GM19452 (cell line): ENCODE data around the gene TAP2.
A peak's percentile ranks its signal among the peaks of the same experiment; 100 is the strongest.
"Not testable (repeated sequence)": the region's sequence is repeated elsewhere in the genome, so short reads cannot be mapped to it uniquely, and the experiment has no call there.

Experiments used
- ATAC-seq: cut with Tn5 transposase; IDR thresholded peaks from one replicate; pipeline ENCODE4 v1.9.1; 2021; ENCODE audit not compliant: unreplicated experiment

The TAP2 gene

GRCh38 chr6:32836873-32837272 is 1.7 kb downstream of the TAP2 start:
- ATAC-seq: no peak

GRCh38 chr6:32835167-32835893 is 3.2 kb downstream of the TAP2 start:
- no peak for ATAC-seq

GRCh38 chr6:32833664-32834063 is 4.9 kb downstream of the TAP2 start:
- ATAC-seq: no peak

- ATAC-seq: no peak
These were observed 6.0 kb downstream of the TAP2 start for GRCh38 chr6:32832535-32832934.

- no peak for ATAC-seq
These were observed 7.6 kb downstream of the TAP2 start for GRCh38 chr6:32830936-32831335.

GRCh38 chr6:32830017-32830416 is 8.5 kb downstream of the TAP2 start:
- ATAC-seq: no peak

- ATAC-seq: no peak
These were observed 9.0 kb downstream of the TAP2 start for GRCh38 chr6:32829495-32829894.

- ATAC-seq: no peak
These were observed 11.5 kb downstream of the TAP2 start for GRCh38 chr6:32827025-32827424.

- no peak for ATAC-seq
These were observed 12.6 kb downstream of the TAP2 start for GRCh38 chr6:32825966-32826365.

GRCh38 chr6:32819729-32820128 is 18.8 kb downstream of the TAP2 start:
- ATAC-seq: no peak

- no peak for ATAC-seq
These were observed 19.7 kb downstream of the TAP2 start for GRCh38 chr6:32818867-32819266.

GRCh38 chr6:32816746-32817204 is 21.8 kb downstream of the TAP2 start, which contains the start of gene HLA-DOB:
HLA-DOB (minus strand) TSS chr6:32817002; CDS start chr6:32816951, 51 bp downstream.
- no peak for ATAC-seq

- peak; percentile 51 for ATAC-seq
These were observed 22.5 kb downstream of the TAP2 start for GRCh38 chr6:32815996-32816395.

GRCh38 chr6:32815115-32815514 is 23.4 kb downstream of the TAP2 start:
- ATAC-seq: no peak

- no peak for ATAC-seq
These were observed 24.4 kb downstream of the TAP2 start for GRCh38 chr6:32814145-32814544.

GRCh38 chr6:32809171-32809570 is 29.4 kb downstream of the TAP2 start:
- ATAC-seq: no peak

GRCh38 chr6:32807020-32807580 is 31.4 kb downstream of the TAP2 start:
- no peak for ATAC-seq

GRCh38 chr6:32805404-32805803 is 33.1 kb downstream of the TAP2 start:
- ATAC-seq: not testable (repeated sequence)

GRCh38 chr6:32803416-32803815 is 35.1 kb downstream of the TAP2 start:
- ATAC-seq: no peak

- ATAC-seq: no peak
These were observed 38.8 kb downstream of the TAP2 start for GRCh38 chr6:32799740-32800139.

- ATAC-seq: no peak
These were observed 39.4 kb downstream of the TAP2 start for GRCh38 chr6:32799168-32799567.
